GM21723 (cell line): Measurements from ENCODE around the gene EFEMP1.
"Not testable (repeated sequence)": the region's sequence is repeated elsewhere in the genome, so short reads cannot be mapped to it uniquely, and the experiment has no call there.

Source experiments
- ATAC-seq: cut with Tn5 transposase; IDR thresholded peaks from one replicate; pipeline ENCODE4 v1.9.1; 2021; ENCODE audit warnings: mild to moderate bottlenecking, moderate library complexity; ENCODE audit not compliant: unreplicated experiment

The EFEMP1 gene

GRCh38 chr2:55869637-55870325, 53.8 kb downstream of the EFEMP1 start:
- no peak for ATAC-seq

GRCh38 chr2:55865096-55865835, 58.3 kb downstream of the EFEMP1 start:
- ATAC-seq = no peak

GRCh38 chr2:55864351-55865084, 59.1 kb downstream of the EFEMP1 start:
- no peak for ATAC-seq

GRCh38 chr2:55862673-55863390, 60.8 kb downstream of the EFEMP1 start:
- no peak for ATAC-seq

- no peak for ATAC-seq
These were observed 61.3 kb downstream of the EFEMP1 start for GRCh38 chr2:55862246-55862645.

- no peak for ATAC-seq
These were observed 61.8 kb downstream of the EFEMP1 start for GRCh38 chr2:55861733-55862132.

- no peak for ATAC-seq
These were observed 62.8 kb downstream of the EFEMP1 start for GRCh38 chr2:55860832-55861231.

- no peak for ATAC-seq
These were observed 63.7 kb downstream of the EFEMP1 start for GRCh38 chr2:55859875-55860274.

- no peak for ATAC-seq
These were observed 65.8 kb downstream of the EFEMP1 start for GRCh38 chr2:55857766-55858165.

- ATAC-seq = no peak
These were observed 66.6 kb downstream of the EFEMP1 start for GRCh38 chr2:55856936-55857335.

GRCh38 chr2:55848096-55848495, 75.5 kb downstream of the EFEMP1 start:
- no peak for ATAC-seq

- ATAC-seq = no peak
These were observed 77.2 kb downstream of the EFEMP1 start for GRCh38 chr2:55846426-55846825.

GRCh38 chr2:55844986-55845385, 78.6 kb downstream of the EFEMP1 start:
- ATAC-seq = no peak

- ATAC-seq = no peak
These were observed 79.6 kb downstream of the EFEMP1 start for GRCh38 chr2:55843994-55844345.

- no peak for ATAC-seq
These were observed 80.2 kb downstream of the EFEMP1 start for GRCh38 chr2:55843096-55843993.

GRCh38 chr2:55842046-55842445, 81.5 kb downstream of the EFEMP1 start:
- no peak for ATAC-seq

- ATAC-seq = no peak
These were observed 83.1 kb downstream of the EFEMP1 start for GRCh38 chr2:55840460-55840859.

- ATAC-seq = no peak
These were observed 84.3 kb downstream of the EFEMP1 start for GRCh38 chr2:55839182-55839819.

- ATAC-seq = no peak
These were observed 84.9 kb downstream of the EFEMP1 start for GRCh38 chr2:55838653-55839052.

GRCh38 chr2:55838117-55838516, 85.5 kb downstream of the EFEMP1 start:
- ATAC-seq = not testable (repeated sequence)
